H9 (cell line): ENCODE data around the gene SNX27. TPM values are rescaled to one million over a fixed set of nuclear protein-coding genes. Genes with fewer than 3 reads are reported as not detected.

Source experiments
- DNase-seq: peaks from one replicate; pipeline ENCODE4 v3.0.0-alpha.2; 2017
- H2AFZ ChIP-seq: one replicate; pipeline ENCODE4 v1.6.1; 2013; ENCODE audit warnings: mild to moderate bottlenecking, low read length, control low read depth, moderate library complexity
- H2AK5ac ChIP-seq: 2 replicates; pipeline ENCODE4 v1.6.1; 2013; ENCODE audit warnings: low read length, control low read depth, mixed read lengths; ENCODE audit not compliant: insufficient read length
- H2BK120ac ChIP-seq: one replicate; pipeline ENCODE4 v1.6.1; 2013; ENCODE audit warnings: low read depth, mild to moderate bottlenecking, low read length, control low read depth, inconsistent platforms; ENCODE audit not compliant: poor library complexity, severe bottlenecking
- H2BK12ac ChIP-seq: 2 replicates; pipeline ENCODE4 v1.6.1; 2013; ENCODE audit warnings: low read length, control low read depth, mixed read lengths, low read depth; ENCODE audit not compliant: insufficient read length
- H2BK15ac ChIP-seq: 2 replicates; pipeline ENCODE4 v1.6.1; 2013; ENCODE audit warnings: low read depth, low read length, control low read depth
- H2BK20ac ChIP-seq: one replicate; pipeline ENCODE4 v1.6.1; 2013; ENCODE audit warnings: low read depth, mild to moderate bottlenecking, low read length, control low read depth, inconsistent platforms; ENCODE audit not compliant: poor library complexity, severe bottlenecking
- H2BK5ac ChIP-seq: 2 replicates; pipeline ENCODE4 v1.6.1; 2013; ENCODE audit warnings: low read length, control low read depth, mixed read lengths; ENCODE audit not compliant: insufficient read length
- H3K14ac ChIP-seq: 2 replicates; pipeline ENCODE4 v1.6.1; 2013; ENCODE audit warnings: low read length, control low read depth; ENCODE audit not compliant: insufficient read depth
- H3K18ac ChIP-seq: 2 replicates; pipeline ENCODE4 v1.6.1; 2013; ENCODE audit warnings: low read depth, mild to moderate bottlenecking, mixed read lengths, low read length, control low read depth; ENCODE audit not compliant: insufficient read length
- H3K23ac ChIP-seq: 2 replicates; pipeline ENCODE4 v1.6.1; 2013; ENCODE audit warnings: low read length, control low read depth, mixed read lengths, low read depth; ENCODE audit not compliant: insufficient read length
- H3K23me2 ChIP-seq: 2 replicates; pipeline ENCODE4 v1.6.1; 2013; ENCODE audit warnings: low read depth, mild to moderate bottlenecking, mixed read lengths, low read length, control low read depth; ENCODE audit not compliant: insufficient read length, poor library complexity, severe bottlenecking
- H3K27ac ChIP-seq: 2 replicates; pipeline ENCODE4 v1.5.1; 2013; ENCODE audit warnings: low read length, control low read depth, mixed read lengths, low read depth; ENCODE audit not compliant: insufficient read length
- H3K27me3 ChIP-seq: 2 replicates; pipeline ENCODE4 v1.6.1; 2013; ENCODE audit warnings: low read length, control low read depth, inconsistent platforms; ENCODE audit not compliant: insufficient read depth
- H3K4ac ChIP-seq: 2 replicates; pipeline ENCODE4 v1.6.1; 2013; ENCODE audit warnings: low read depth, mild to moderate bottlenecking, control low read depth, inconsistent platforms, low read length, moderate library complexity
- H3K4me1 ChIP-seq: 2 replicates; pipeline ENCODE4 v1.6.1; 2013; ENCODE audit warnings: low read length, control low read depth, inconsistent platforms; ENCODE audit not compliant: insufficient read depth
- H3K4me2 ChIP-seq: 2 replicates; pipeline ENCODE4 v1.6.1; 2013; ENCODE audit warnings: low read length, control low read depth, mixed read lengths; ENCODE audit not compliant: insufficient read length, insufficient read depth
- H3K56ac ChIP-seq: 2 replicates; pipeline ENCODE4 v1.6.1; 2013; ENCODE audit warnings: low read depth, mild to moderate bottlenecking, mixed read lengths, low read length, control low read depth; ENCODE audit not compliant: insufficient read length
- H3K79me1 ChIP-seq: 2 replicates; pipeline ENCODE4 v1.6.1; 2013; ENCODE audit warnings: low read depth, mild to moderate bottlenecking, moderate library complexity, low read length, control low read depth, inconsistent platforms; ENCODE audit not compliant: insufficient read depth, poor library complexity, severe bottlenecking
- H3K79me2 ChIP-seq: 2 replicates; pipeline ENCODE4 v1.6.1; 2013; ENCODE audit warnings: low read length, control low read depth, inconsistent platforms; ENCODE audit not compliant: insufficient read depth
- H3K9ac ChIP-seq: 2 replicates; pipeline ENCODE4 v1.6.1; 2013; ENCODE audit warnings: low read length, control low read depth, mixed read lengths; ENCODE audit not compliant: insufficient read length; ENCODE audit errors: extremely low read depth
- H3K9me3 ChIP-seq: one replicate; pipeline ENCODE4 v1.6.1; 2013; ENCODE audit warnings: low read depth, low read length, inconsistent platforms; ENCODE audit not compliant: control insufficient read depth
- H3T11ph ChIP-seq: one replicate; pipeline ENCODE4 v1.6.1; 2013; ENCODE audit warnings: mild to moderate bottlenecking, low read length, control low read depth, inconsistent platforms
- H4K20me1 ChIP-seq: one replicate; pipeline ENCODE4 v1.6.1; 2013; ENCODE audit not compliant: control insufficient read depth, insufficient read length, insufficient read depth
- H4K5ac ChIP-seq: 2 replicates; pipeline ENCODE4 v1.6.1; 2013; ENCODE audit warnings: low read depth, mild to moderate bottlenecking, mixed read lengths, low read length, control low read depth; ENCODE audit not compliant: insufficient read length
- H4K8ac ChIP-seq: replicated peaks from 2 replicates; pipeline ENCODE4 v1.6.1; 2013; ENCODE audit warnings: low read length, control low read depth, mixed read lengths, low read depth; ENCODE audit not compliant: insufficient read length
- H4K91ac ChIP-seq: 2 replicates; pipeline ENCODE4 v1.6.1; 2013; ENCODE audit warnings: low read depth, mild to moderate bottlenecking, moderate library complexity, mixed read lengths, low read length, control low read depth; ENCODE audit not compliant: insufficient read length
- H3K27ac Mint-ChIP-seq, 3 experiments: 2 replicates in 2 of 3; 3 replicates in 1 of 3; pipeline ENCODE4 v1.8.0; 2020 to 2021; ENCODE audit warnings: mixed read lengths in 3 of 3, mild to moderate bottlenecking in 1 of 3, moderate library complexity in 1 of 3
- H3K27me3 Mint-ChIP-seq: 2 replicates; pipeline ENCODE4 v1.8.0; 2021; ENCODE audit warnings: low read depth, mild to moderate bottlenecking, moderate library complexity, mixed read lengths
- H3K36me3 Mint-ChIP-seq, 3 experiments: 2 replicates in 2 of 3; 3 replicates in 1 of 3; pipeline ENCODE4 v1.8.0; 2020 to 2021; ENCODE audit warnings: low read depth in 3 of 3, mixed read lengths in 3 of 3; ENCODE audit not compliant: insufficient read depth in 1 of 3
- H3K4me1 Mint-ChIP-seq, 2 experiments: 2 replicates each; pipeline ENCODE4 v1.8.0; 2020; ENCODE audit warnings: mixed read lengths in 2 of 2
- H3K4me3 Mint-ChIP-seq, 2 experiments: 2 replicates in 1 of 2; 3 replicates in 1 of 2; pipeline ENCODE4 v1.8.0; 2020 to 2021; ENCODE audit warnings: mild to moderate bottlenecking in 2 of 2, mixed read lengths in 2 of 2, moderate library complexity in 1 of 2
- H3K9me3 Mint-ChIP-seq, 2 experiments: 2 replicates in 1 of 2; 3 replicates in 1 of 2; pipeline ENCODE4 v1.8.0; 2020; ENCODE audit warnings: mild to moderate bottlenecking in 2 of 2, mixed read lengths in 2 of 2, moderate library complexity in 1 of 2
- CTCF ChIP-seq: fragments of 200-600 bp; sonication (generic); conservative IDR thresholded peaks from 3 replicates; pipeline ENCODE4 v1.8.0; 2021; ENCODE audit warnings: antibody characterized with exemption, mild to moderate bottlenecking
- WGBS: extraction: QIAGEN DNeasy Blood & Tissue Kit; methylation state at CpG from one replicate; pipeline ENCODE4 v1.1.7; 2013; ENCODE audit warnings: missing lambda C conversion rate, low lambda C conversion rate, mixed read lengths; ENCODE audit not compliant: insufficient read length; ENCODE audit errors: extremely low coverage; 5-methylcytosine and 5-hydroxymethylcytosine counted together
- total RNA-seq: library from RNA; stranded (reverse); gene quantifications from 2 replicates; pipeline ENCODE4 v1.2.1, GENCODE V29; 2021

The SNX27 gene
- total RNA-seq, 1 experiment from 2014 or later = 48.9 TPM

DNA sequence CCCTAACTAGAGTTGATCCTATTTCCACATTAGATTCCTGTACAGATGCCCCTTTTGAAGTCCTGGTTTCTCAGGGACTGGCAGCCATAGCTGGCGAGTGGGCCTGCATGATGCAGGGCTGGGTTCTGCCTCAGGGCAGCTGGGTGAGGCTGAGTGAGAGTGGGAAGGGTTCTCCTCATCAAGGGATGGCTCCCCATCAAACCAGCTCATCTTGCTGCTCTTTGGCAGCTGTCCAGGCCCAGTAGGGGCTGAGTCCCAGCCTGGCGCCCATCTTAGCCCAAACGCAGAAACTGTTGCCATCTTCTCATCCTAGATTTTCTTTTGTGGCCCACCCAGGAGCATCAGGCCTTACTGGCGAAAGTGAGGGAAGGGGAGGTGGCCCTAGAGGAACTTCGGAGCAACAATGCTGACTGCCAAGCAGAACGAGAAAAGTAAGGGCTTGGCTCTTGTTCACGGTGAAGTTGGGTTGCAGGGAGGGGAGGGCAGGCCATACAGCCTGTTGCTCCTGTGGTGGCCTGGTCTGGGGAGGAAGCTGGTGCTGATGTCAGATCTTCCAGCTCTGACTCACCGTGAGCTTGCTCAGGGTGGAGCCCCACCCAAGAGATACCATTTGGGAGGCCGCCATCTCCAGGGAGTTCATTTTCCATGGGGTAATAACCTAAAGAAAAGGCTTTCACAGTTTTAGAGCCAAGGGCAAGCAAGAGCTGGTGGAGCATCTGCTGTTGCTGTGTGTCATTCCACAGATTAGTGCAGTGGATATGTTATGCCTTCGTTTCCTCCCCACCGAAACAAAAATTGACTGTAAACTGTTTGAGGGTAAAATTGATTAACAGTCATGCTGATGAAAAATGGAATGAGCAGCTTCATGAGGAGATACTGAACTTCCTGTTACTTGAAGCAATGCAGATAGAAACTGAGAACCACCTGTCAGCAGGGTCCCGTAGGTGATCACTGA, 37.0 kb upstream of the SNX27 start:
- H2BK120ac ChIP-seq = no peak overlapping the region
- H3K27me3 ChIP-seq = no peaks in the 10 kb centered on the region
- H3K4me2 ChIP-seq = no peak overlapping the region
- no peak overlapping the region for H3K56ac ChIP-seq
- H2BK12ac ChIP-seq = no peak overlapping the region
- no peak overlapping the region for H3K4me3 Mint-ChIP-seq
- H3K4ac ChIP-seq = no peak overlapping the region
- no peak overlapping the region for H2BK5ac ChIP-seq
- no peaks in the 10 kb centered on the region for H3K9me3 ChIP-seq
- H4K8ac ChIP-seq = no peak overlapping the region
- no peaks in the 10 kb centered on the region for H4K20me1 ChIP-seq
- no peaks in the 10 kb centered on the region for H3K27me3 Mint-ChIP-seq
- H3T11ph ChIP-seq = no peak overlapping the region
- no peak overlapping the region for H2AFZ ChIP-seq
- H3K9me3 Mint-ChIP-seq = no peaks in the 10 kb centered on the region
- no peaks in the 10 kb centered on the region for H3K23me2 ChIP-seq
- no peak overlapping the region for H3K18ac ChIP-seq
- no CpG with 5 or more reads among the region's 12 CpGs for WGBS
- DNase-seq = no peak
- H2BK15ac ChIP-seq = no peak overlapping the region
- no peak overlapping the region for H3K27ac ChIP-seq
- no peak for TF ChIP-seq CTCF
- H3K79me2 ChIP-seq = no peaks in the 10 kb centered on the region
- H2BK20ac ChIP-seq = no peak overlapping the region
- no peaks in the 10 kb centered on the region for H3K79me1 ChIP-seq
- H3K23ac ChIP-seq = no peak overlapping the region
- peaks cover 6 to 53% (median 36%) of the 10 kb centered on the region in 3 experiments; a peak in 6 of 7 replicates for H3K36me3 Mint-ChIP-seq
- peaks cover 8 to 10% of the 10 kb centered on the region in 2 experiments for H3K4me1 Mint-ChIP-seq
- no peak overlapping the region for H4K5ac ChIP-seq
- peak overlapping the region in 1 of 3 experiments; percentile 77; a peak in 1 of 7 replicates for H3K27ac Mint-ChIP-seq
- no peak overlapping the region for H4K91ac ChIP-seq
- H3K9ac ChIP-seq = no peak overlapping the region
- no peaks in the 10 kb centered on the region for H3K4me1 ChIP-seq
- H2AK5ac ChIP-seq = no peak overlapping the region
- no peak overlapping the region for H3K14ac ChIP-seq
